ENCODE data around the gene ZKSCAN1.

Gene ZKSCAN1

GRCh38 chr7:100040575-100040974 lies 25.2 kb downstream of the ZKSCAN1 start:
- no peak for DNase-seq

GRCh38 chr7:100044718-100045117 lies 29.3 kb downstream of the ZKSCAN1 start:
- DNase-seq, result no peak

- no peak for DNase-seq
These were observed 33.3 kb downstream of the ZKSCAN1 start for GRCh38 chr7:100048680-100049079.

- DNase-seq, result peak; percentile 85
These were observed 34.3 kb downstream of the ZKSCAN1 start, which contains the start of gene ZSCAN21 for GRCh38 chr7:100049441-100050291. ZSCAN21 (plus strand) TSS chr7:100049774; CDS start chr7:100057007, 7,233 bp downstream.

GRCh38 chr7:100051611-100052010 lies 36.2 kb downstream of the ZKSCAN1 start:
- no peak for DNase-seq

- DNase-seq, result peak; percentile 59
These were observed 37.8 kb downstream of the ZKSCAN1 start for GRCh38 chr7:100053215-100053614.

GRCh38 chr7:100057006-100057405 lies 41.6 kb downstream of the ZKSCAN1 start:
- DNase-seq, result no peak

- no peak for DNase-seq
These were observed 43.9 kb downstream of the ZKSCAN1 start for GRCh38 chr7:100059251-100059739.

GRCh38 chr7:100061518-100062193 lies 46.3 kb downstream of the ZKSCAN1 start:
- no peak for DNase-seq

- DNase-seq, result no peak
These were observed 48.0 kb downstream of the ZKSCAN1 start for GRCh38 chr7:100063376-100063775.

- no peak for DNase-seq
These were observed 48.8 kb downstream of the ZKSCAN1 start for GRCh38 chr7:100064162-100064561.

- no peak for DNase-seq
These were observed 50.2 kb downstream of the ZKSCAN1 start for GRCh38 chr7:100065452-100066186.

GRCh38 chr7:100066953-100067352 lies 51.6 kb downstream of the ZKSCAN1 start:
- DNase-seq, result no peak

- no peak for DNase-seq
These were observed 54.6 kb downstream of the ZKSCAN1 start for GRCh38 chr7:100069991-100070390.

GRCh38 chr7:100071018-100071723 lies 55.8 kb downstream of the ZKSCAN1 start:
- DNase-seq, result no peak

- no peak for DNase-seq
These were observed 57.1 kb downstream of the ZKSCAN1 start for GRCh38 chr7:100072462-100072861.

GRCh38 chr7:100074841-100075240 lies 59.4 kb downstream of the ZKSCAN1 start:
- DNase-seq, result no peak

GRCh38 chr7:100075418-100075817 lies 60.0 kb downstream of the ZKSCAN1 start:
- no peak for DNase-seq

- DNase-seq, result no peak
These were observed 61.8 kb downstream of the ZKSCAN1 start for GRCh38 chr7:100077205-100077604.

GRCh38 chr7:100079024-100079560 lies 63.7 kb downstream of the ZKSCAN1 start:
- no peak for DNase-seq

- DNase-seq, result no peak
These were observed 65.6 kb downstream of the ZKSCAN1 start for GRCh38 chr7:100080907-100081534.
